Trophoblast cell (in vitro differentiated cells and primary cell): ENCODE data around the gene DRC1.

ENCODE experiments used
- DNase-seq, 2 donors: peaks; one replicate each; pipeline ENCODE4 v3.0.0-alpha.2; 2016
- H2AFZ ChIP-seq: 2 replicates; pipeline ENCODE4 v1.6.1; 2013; ENCODE audit warnings: low read length, moderate library complexity, mild to moderate bottlenecking; ENCODE audit not compliant: insufficient read depth, poor library complexity
- H2AK5ac ChIP-seq: 2 replicates; pipeline ENCODE4 v1.6.1; 2013; ENCODE audit warnings: mild to moderate bottlenecking, low read length
- H2BK120ac ChIP-seq: 2 replicates; pipeline ENCODE4 v1.6.1; 2013; ENCODE audit warnings: low read length, mild to moderate bottlenecking, moderate library complexity; ENCODE audit not compliant: insufficient read depth, poor library complexity
- H2BK12ac ChIP-seq: 2 replicates; pipeline ENCODE4 v1.6.1; 2013; ENCODE audit warnings: mild to moderate bottlenecking, low read length, moderate library complexity
- H2BK5ac ChIP-seq: 2 replicates; pipeline ENCODE4 v1.6.1; 2013; ENCODE audit warnings: low read length, low read depth, moderate library complexity, mild to moderate bottlenecking; ENCODE audit not compliant: poor library complexity
- H3K14ac ChIP-seq: 2 replicates; pipeline ENCODE4 v1.6.1; 2013; ENCODE audit warnings: mild to moderate bottlenecking, low read length
- H3K18ac ChIP-seq: 2 replicates; pipeline ENCODE4 v1.6.1; 2013; ENCODE audit warnings: mild to moderate bottlenecking, low read length
- H3K23ac ChIP-seq: 2 replicates; pipeline ENCODE4 v1.6.1; 2013; ENCODE audit warnings: low read length
- H3K27ac ChIP-seq: 2 replicates; pipeline ENCODE4 v1.5.1; 2013; ENCODE audit warnings: low read depth, mild to moderate bottlenecking, inconsistent platforms, low read length, moderate library complexity
- H3K27me3 ChIP-seq: 2 replicates; pipeline ENCODE4 v1.6.1; 2013; ENCODE audit warnings: inconsistent platforms, mild to moderate bottlenecking, low read length, moderate library complexity; ENCODE audit not compliant: insufficient read depth
- H3K36me3 ChIP-seq, 2 experiments: 1 replicate in 1 of 2; 2 replicates in 1 of 2; pipeline ENCODE4 v1.6.1; 2013; ENCODE audit warnings: low read length in 2 of 2, mild to moderate bottlenecking in 2 of 2, moderate library complexity in 1 of 2; ENCODE audit not compliant: insufficient read depth in 2 of 2, control insufficient read depth in 1 of 2
- H3K4ac ChIP-seq: 2 replicates; pipeline ENCODE4 v1.6.1; 2013; ENCODE audit warnings: low read depth, mild to moderate bottlenecking, low read length, moderate library complexity
- H3K4me1 ChIP-seq, 2 experiments: 1 replicate in 1 of 2; 2 replicates in 1 of 2; pipeline ENCODE4 v1.6.1; 2013; ENCODE audit warnings: low read length in 2 of 2, mild to moderate bottlenecking in 2 of 2, moderate library complexity in 1 of 2; ENCODE audit not compliant: insufficient read depth in 2 of 2, control insufficient read depth in 1 of 2
- H3K4me2 ChIP-seq: 2 replicates; pipeline ENCODE4 v1.6.1; 2013; ENCODE audit warnings: inconsistent platforms, mild to moderate bottlenecking, low read length, moderate library complexity
- H3K4me3 ChIP-seq: 2 replicates; pipeline ENCODE4 v1.5.1; 2013; ENCODE audit warnings: mild to moderate bottlenecking, low read depth, low read length, inconsistent platforms
- H3K79me1 ChIP-seq: one replicate; pipeline ENCODE4 v1.6.1; 2013; ENCODE audit warnings: low read length
- H3K79me2 ChIP-seq: 2 replicates; pipeline ENCODE4 v1.6.1; 2013; ENCODE audit warnings: low read length, mild to moderate bottlenecking; ENCODE audit not compliant: control insufficient read depth, insufficient read depth, poor library complexity
- H3K9ac ChIP-seq: 2 replicates; pipeline ENCODE4 v1.6.1; 2013; ENCODE audit warnings: mild to moderate bottlenecking, low read length
- H3K9me3 ChIP-seq: 2 replicates; pipeline ENCODE4 v1.6.1; 2013; ENCODE audit warnings: low read depth, mild to moderate bottlenecking, control low read depth, inconsistent platforms, low read length; ENCODE audit not compliant: insufficient read depth
- H4K12ac ChIP-seq: 2 replicates; pipeline ENCODE4 v1.6.1; 2013; ENCODE audit warnings: low read depth, mild to moderate bottlenecking, low read length, moderate library complexity
- H4K8ac ChIP-seq: 2 replicates; pipeline ENCODE4 v1.6.1; 2013; ENCODE audit warnings: low read depth, mild to moderate bottlenecking, low read length, moderate library complexity
- H4K91ac ChIP-seq: one replicate; pipeline ENCODE4 v1.6.1; 2013; ENCODE audit warnings: low read depth, mild to moderate bottlenecking, low read length, moderate library complexity
- WGBS: extraction: QIAGEN DNeasy Blood & Tissue Kit; methylation state at CpG from one replicate; pipeline ENCODE4 v1.1.7; 2013; ENCODE audit warnings: missing lambda C conversion rate; ENCODE audit not compliant: insufficient read length, insufficient coverage; ENCODE audit errors: extremely low coverage; 5-methylcytosine and 5-hydroxymethylcytosine counted together

The DRC1 gene

DNA sequence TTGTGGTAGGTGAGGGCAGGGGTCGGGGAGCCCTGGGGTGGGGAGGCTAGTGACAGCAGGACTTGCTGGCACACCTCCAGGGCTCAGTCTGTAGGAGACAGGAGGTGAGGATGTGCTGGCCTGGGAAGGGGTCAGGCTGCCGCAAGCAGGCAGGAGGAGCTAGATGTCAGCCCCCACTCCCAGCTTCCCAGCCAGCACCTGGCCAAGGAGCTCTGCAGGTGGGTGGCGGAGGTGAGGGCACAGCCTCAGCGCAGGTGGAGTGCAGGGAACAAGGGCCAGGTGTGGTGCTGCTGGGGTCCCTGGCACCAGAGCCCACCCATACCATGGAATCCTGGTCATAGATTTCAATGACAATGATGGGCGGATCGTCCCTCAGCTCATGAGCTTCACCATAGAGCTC is 73.3 kb downstream of the DRC1 start:
- Histone ChIP-seq H3K79me1 (no peaks in the 10 kb centered on the region), H2AK5ac (no peak overlapping the region), H3K23ac (no peak overlapping the region), H3K27ac (no peak overlapping the region), H3K4ac (no peak overlapping the region), H3K79me2 (no peaks in the 10 kb centered on the region), H3K4me1 (no peaks in the 10 kb centered on the region), H2BK120ac (no peak overlapping the region), H2AFZ (no peak overlapping the region), H3K18ac (no peak overlapping the region), H3K36me3 (no peaks in the 10 kb centered on the region), H3K9me3 (peaks cover 7% of the 10 kb centered on the region), H3K27me3 (no peaks in the 10 kb centered on the region), H4K91ac (no peak overlapping the region), H4K8ac (no peak overlapping the region), H2BK12ac (no peak overlapping the region), H4K12ac (no peak overlapping the region), H3K4me3 (no peak overlapping the region), H3K9ac (no peak overlapping the region), H3K14ac (no peak overlapping the region), H2BK5ac (no peak overlapping the region), H3K4me2 (no peak overlapping the region)
- no peak for DNase-seq
- no CpG with 5 or more reads among the region's 6 CpGs for WGBS

DNA sequence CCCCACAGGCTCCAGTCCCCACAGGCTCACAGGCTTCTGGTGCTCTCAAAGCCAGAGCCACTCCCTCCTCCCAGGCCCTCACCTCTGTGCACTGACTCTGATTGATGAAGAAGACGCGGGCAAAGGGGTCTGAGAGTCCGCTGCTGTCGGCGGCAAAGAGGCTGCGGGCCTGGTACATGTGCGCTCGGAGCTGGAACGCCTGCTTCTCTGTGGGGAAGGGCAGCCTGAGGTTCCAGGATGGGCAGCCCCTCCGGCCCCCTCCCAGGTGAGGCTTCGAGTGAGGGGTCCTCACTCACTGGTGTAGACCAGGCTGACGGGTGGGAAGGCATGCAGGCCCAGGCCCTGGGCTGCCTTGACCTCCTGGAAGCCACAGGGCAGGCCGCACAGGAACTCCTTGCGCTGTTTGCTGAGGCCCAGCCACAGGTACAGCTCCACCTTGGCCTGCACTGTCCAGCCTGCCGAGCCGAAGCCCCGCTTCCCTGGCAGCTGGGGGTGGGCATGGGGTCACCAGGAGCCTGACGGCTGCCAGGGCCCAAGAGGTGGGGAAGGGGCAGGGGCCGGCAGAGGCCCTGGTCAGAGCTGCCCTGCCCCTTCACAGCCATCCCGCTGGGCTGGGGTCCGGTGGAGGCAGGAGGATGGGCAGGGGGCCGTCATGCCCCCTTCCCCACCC is 74.2 kb downstream of the DRC1 start:
- no peak overlapping the region for H2AK5ac ChIP-seq

DNA sequence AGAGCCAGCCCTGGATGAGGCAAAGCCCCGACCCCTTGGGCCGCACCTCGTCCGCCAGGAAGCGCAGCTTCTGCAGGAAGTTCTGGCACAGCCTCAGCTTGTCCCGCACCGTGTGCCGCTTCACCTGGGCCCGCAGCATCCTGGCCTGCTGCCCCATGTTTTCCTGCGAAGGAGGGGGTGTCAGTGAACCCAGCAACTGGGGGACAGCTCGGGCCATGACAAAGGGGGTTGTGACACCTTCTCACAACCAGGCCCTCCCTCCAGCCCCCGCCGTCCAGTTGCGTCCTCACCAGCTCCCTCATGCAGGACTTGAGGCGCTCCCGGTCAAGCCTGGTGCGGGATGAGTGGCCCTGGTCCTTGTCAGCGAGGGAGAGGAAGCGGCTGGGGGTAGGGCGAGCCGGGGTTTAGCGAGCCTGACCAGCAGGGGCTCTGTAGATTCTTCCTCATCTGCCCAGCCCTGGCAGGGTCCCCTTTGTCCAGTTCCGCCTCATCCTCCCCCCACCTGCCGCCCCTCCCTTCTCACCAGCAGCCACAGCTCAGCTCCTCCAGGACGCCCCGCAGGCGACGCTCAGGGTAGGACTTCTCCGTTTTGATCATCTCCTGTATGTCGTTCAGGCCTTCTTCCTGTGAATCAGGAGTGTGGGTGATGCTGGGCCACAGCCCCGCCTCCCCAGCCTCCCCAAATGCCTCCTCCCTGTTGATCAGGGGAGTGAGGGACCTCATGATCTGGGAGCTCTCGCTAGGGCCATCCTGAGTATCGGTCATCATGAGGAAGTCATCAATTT is 75.6 kb downstream of the DRC1 start:
- Histone ChIP-seq H3K18ac (no peak overlapping the region), H3K4me3 (no peak overlapping the region), H3K9me3 (peaks cover under 1% of the 10 kb centered on the region), H4K12ac (no peak overlapping the region), H3K79me1 (no peaks in the 10 kb centered on the region), H3K79me2 (no peaks in the 10 kb centered on the region), H3K27ac (no peak overlapping the region), H2BK12ac (no peak overlapping the region), H3K4ac (no peak overlapping the region), H4K91ac (no peak overlapping the region), H3K23ac (no peak overlapping the region), H2AFZ (no peak overlapping the region), H3K36me3 (no peaks in the 10 kb centered on the region), H3K4me2 (no peak overlapping the region), H3K4me1 (no peaks in the 10 kb centered on the region), H2BK5ac (no peak overlapping the region), H3K14ac (no peak overlapping the region), H4K8ac (no peak overlapping the region), H2AK5ac (no peak overlapping the region), H3K9ac (no peak overlapping the region), H3K27me3 (no peaks in the 10 kb centered on the region), H2BK120ac (no peak overlapping the region)
- WGBS = no CpG with 5 or more reads among the region's 33 CpGs
- DNase-seq = no peak

More for the DNA sequence above, 74.2 kb downstream of the DRC1 start:
- Histone ChIP-seq H3K14ac (no peak overlapping the region), H3K79me1 (no peaks in the 10 kb centered on the region), H3K4me2 (no peak overlapping the region), H3K27ac (no peak overlapping the region), H3K9ac (no peak overlapping the region), H3K4ac (no peak overlapping the region), H2AFZ (no peak overlapping the region), H3K4me3 (no peak overlapping the region), H3K9me3 (peaks cover 7% of the 10 kb centered on the region), H3K18ac (no peak overlapping the region), H3K27me3 (no peaks in the 10 kb centered on the region), H3K23ac (no peak overlapping the region), H3K4me1 (no peaks in the 10 kb centered on the region), H2BK5ac (no peak overlapping the region), H2BK120ac (no peak overlapping the region), H4K91ac (no peak overlapping the region), H2BK12ac (no peak overlapping the region), H4K12ac (no peak overlapping the region), H3K79me2 (no peaks in the 10 kb centered on the region), H4K8ac (no peak overlapping the region), H3K36me3 (no peaks in the 10 kb centered on the region)
- no peak for DNase-seq
- no CpG with 5 or more reads among the region's 22 CpGs for WGBS

DNA sequence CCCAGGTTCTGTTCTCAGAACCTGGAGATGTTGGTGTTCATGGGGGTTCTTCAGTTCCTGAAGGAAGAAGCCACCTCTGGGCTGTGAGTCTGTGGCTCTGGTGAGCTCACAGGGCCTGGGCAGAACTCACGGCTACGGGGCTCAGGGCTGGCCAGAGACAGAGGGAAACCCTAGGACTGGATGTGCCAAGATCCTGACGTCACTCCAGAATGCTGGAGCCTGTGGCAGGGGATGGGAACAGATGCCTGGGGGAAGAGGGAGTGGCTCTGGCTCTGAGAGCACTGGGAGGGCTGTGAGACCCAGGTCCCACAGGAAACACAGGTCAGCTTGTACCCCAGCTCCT is 76.2 kb downstream of the DRC1 start, which contains the start of gene OTOF:
TSS of gene OTOF (minus strand) at position 214 of the 343 bp plus-strand sequence.
- H3K4me3 ChIP-seq = no peak within 1 kb of the TSS

More for the DNA sequence above, 76.2 kb downstream of the DRC1 start, which contains the start of gene OTOF:
- Histone ChIP-seq H4K91ac (no peak within 1 kb of the TSS), H3K18ac (no peak within 1 kb of the TSS), H3K4ac (no peak within 1 kb of the TSS), H3K9ac (no peak within 1 kb of the TSS), H3K9me3 (peaks cover 6% of the 10 kb centered on the region), H3K27ac (no peak within 1 kb of the TSS), H3K23ac (no peak within 1 kb of the TSS), H2BK120ac (no peak within 1 kb of the TSS), H3K4me2 (no peak within 1 kb of the TSS), H3K4me1 (no peaks in the 10 kb centered on the region), H3K27me3 (no peaks in the 10 kb centered on the region), H2AK5ac (no peak within 1 kb of the TSS), H2BK12ac (no peak within 1 kb of the TSS), H4K8ac (no peak within 1 kb of the TSS), H3K79me2 (no peaks in the 10 kb centered on the region), H2BK5ac (no peak within 1 kb of the TSS), H3K36me3 (no peaks in the 10 kb centered on the region), H3K79me1 (no peaks in the 10 kb centered on the region), H4K12ac (no peak within 1 kb of the TSS), H2AFZ (no peak within 1 kb of the TSS), H3K14ac (no peak within 1 kb of the TSS)
- peak; percentile 17 to 25 for DNase-seq
- no CpG with 5 or more reads among the region's 3 CpGs for whole genome bisulfite sequencing
